ENCODE results near the gene EWSR1.
A peak's percentile ranks its signal among the peaks of the same experiment; 100 is the strongest.

EWSR1 gene

DNA sequence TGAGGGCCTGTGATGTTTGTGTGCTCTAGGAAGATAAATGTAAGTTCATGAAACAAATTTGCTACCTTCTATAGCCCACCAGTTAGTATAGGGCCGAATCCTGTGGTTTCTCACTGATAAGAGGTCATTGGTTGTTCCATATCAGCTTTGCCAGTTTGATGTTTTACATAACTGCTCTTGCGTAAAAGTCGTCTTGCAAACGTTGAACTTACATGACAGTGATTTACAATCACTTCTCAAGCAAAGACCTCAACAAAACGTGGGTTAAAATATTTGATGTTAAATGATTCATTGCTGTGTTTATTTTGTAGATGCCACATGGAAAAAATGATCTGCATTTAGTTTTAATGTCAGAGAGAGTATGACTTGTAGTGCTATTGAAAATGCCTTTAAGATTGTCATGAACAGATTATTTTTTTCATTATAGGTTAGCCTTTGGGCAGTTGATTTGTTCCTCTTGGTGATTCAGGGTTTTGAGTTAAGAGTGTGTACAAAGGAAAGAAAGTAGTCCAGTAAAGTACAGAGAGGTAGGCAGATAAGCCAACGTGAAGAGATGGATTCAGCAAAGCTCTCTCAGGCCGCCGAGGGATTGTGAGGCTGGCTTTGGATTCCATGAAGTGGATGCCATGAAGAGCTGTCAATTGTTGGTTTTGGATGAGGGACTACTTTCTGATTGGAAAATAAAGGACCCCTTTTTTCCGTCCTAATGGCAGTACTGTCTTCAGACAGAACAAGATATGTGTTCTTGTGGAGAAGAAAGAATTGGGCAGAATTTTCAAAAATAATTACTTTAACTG lies 2.6 kb downstream of the EWSR1 start:
- DNase-seq, result no peak

DNA sequence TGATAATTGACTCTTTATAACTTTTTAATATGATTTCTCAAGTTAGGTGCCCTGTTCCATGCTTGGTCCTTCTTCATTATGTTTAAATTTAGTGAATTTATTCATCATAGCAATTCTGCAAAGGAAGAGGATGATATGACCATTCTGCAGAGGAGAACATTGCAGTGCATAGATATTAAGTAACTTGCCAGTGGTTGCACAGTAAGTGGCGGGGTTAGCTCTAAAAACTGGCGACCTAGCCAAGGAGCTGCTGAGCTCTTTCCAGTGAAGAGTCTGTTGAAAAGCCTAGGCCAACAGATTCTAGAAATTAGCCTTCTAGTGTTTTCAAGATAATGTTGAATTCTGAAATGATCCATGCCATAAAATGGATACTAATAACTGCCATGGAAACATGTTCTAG lies 4.6 kb downstream of the EWSR1 start:
- no peak for DNase-seq

DNA sequence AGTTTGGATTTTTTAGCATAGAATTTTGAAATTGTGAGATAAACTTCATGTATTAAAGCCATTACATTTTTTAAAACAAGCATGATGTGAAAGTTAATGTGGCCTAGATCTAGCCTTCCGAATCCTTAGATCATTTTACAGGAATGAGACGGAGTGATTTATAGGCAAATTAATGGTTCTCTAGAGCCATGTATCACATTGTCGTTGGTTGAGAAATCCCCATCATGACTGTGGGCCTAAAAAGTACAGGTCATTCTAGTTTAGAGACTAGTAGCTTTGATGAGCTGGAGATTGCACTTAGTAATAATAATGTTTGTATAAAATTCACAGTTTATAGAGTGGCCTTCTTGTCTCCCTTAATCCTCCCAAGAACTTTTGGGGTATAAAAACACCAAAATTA lies 7.1 kb downstream of the EWSR1 start:
- no peak for DNase-seq

DNA sequence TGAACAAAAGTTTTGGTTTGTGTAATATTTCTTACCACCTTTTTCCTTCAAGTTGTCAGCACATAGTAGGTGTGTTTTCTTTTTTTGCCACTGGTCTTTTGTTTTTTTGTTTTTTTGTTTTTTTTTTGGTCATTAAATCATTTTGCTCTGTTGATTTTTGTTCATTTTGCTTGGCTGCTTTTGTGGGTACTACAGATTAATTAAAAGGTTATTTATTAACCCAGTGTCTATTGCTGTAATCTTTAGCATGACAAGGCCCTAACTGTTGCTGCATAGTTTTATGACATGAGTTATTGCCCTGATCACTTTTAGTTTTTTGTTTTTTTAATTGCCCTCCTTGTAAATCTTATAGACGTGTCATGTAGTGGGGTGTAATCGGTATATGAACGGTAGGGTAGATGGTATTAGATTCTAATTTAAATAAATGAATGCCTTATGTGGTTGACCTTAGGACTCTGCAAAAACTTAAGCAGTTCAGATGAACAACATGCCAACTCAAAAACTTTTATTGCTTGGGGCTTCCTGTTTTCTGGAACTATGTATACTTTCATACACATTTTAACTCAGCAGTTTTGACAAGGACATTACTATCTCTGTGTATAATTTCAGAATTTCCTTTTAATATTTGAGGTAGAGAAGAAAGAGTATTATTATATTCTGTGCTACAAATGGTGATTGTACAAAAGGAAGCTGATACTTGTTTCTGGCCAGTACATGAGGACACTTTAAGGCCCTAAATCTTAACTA lies 7.9 kb downstream of the EWSR1 start:
- no peak for DNase-seq

DNA sequence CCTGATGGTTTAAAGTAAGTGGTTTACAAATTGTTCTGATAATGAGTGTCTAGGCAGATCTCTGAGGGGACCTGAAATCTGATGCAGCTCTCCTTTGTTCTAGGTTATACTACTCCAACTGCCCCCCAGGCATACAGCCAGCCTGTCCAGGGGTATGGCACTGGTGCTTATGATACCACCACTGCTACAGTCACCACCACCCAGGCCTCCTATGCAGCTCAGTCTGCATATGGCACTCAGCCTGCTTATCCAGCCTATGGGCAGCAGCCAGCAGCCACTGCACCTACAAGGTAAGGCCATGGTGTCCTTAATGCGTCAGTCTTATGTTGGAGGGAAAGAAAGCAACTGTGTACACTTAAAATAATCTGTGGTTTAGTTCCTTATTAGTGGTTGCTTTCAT lies 9.9 kb downstream of the EWSR1 start:
- DNase-seq, result no peak

DNA sequence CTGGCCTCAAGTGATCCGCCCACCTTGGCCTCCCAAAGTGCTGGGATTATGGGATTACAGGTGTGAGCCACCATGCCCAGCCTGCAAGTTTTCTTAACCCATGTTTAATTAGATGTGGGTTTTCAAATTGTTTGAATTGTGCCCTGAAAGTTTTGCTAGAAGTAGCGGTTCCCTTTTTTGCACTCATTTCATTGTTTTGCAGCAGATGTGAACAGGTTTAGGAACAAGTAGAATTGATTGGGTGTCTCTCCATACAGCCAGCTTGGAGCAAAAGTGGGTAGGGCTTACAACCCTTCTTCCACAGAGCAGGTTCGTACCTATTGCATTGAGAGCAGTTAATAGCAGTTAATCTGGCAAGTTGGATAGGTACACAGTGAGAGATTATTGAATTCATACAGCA lies 16.1 kb downstream of the EWSR1 start:
- no peak for DNase-seq

DNA sequence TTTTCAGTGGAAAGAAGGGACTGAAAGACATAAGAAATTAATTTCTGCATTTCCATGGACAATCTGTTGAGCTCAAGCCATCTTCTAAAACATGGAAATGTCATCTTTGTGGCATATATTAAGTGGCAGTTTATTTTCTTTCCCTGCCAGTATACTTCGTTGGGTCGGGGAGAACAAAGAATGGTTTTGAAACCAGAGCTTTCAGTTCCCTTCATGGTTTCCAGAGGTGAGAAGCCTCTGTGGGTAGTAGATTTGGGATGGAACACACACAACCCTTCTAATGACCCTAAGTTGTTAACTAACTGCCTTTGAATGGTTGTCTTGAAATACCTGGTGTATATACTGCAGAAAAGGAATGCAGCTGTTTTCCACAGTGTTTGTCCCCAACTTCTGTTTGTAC lies 20.8 kb downstream of the EWSR1 start:
- no peak for DNase-seq

DNA sequence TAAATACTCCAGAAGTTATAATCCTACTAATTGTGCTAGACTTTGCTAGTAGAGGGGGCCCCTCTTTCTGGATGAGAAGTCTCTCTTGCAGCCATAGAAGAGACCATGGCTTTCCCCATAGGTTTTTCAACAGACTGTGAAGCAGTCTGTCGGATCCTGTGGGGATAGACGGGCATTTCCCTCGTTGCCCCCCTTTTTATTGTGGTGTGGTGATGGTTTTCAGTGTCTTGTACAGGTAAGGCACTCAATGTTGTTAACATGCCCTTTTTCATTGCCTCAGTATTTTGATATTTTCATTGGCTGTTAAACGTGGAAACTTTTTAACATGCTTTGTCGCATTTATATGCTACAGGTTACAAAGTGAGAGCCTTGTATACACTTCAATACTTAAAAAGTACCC lies 22.0 kb downstream of the EWSR1 start:
- DNase-seq, result no peak

DNA sequence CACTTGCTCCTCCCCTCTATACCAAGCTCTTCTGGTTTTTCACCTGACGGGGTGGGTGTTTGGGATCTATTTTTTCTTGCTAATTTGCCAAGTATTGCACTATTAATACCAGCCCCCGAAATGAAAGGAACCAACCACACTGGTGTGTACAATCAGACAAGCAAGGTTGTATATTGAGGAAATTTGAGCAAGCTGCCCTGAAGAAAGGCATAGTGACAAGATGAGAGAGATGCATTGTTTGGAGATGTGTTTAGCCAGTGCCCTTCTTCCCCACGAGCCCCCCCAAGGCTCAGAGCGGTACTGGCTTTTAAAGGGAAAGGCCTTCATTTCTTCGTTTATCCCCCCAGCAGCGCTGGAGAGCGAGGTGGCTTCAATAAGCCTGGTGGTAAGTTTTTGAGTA lies 23.1 kb downstream of the EWSR1 start:
- no peak for DNase-seq

DNA sequence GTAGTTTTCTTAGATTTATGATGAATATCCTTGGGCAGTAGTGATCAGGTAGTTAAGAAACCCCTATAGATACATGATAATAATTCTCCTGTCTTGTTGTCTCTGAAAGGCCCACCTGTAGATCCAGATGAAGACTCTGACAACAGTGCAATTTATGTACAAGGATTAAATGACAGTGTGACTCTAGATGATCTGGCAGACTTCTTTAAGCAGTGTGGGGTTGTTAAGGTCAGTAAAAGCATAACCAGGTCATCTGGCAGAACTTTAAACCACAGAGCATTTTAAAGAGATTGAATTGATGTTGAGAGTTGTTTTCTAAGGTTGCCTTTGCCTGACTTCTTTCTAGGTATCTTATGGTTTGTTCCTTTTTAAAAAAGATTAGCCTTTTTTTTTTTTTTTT lies 24.3 kb downstream of the EWSR1 start:
- no peak for DNase-seq

DNA sequence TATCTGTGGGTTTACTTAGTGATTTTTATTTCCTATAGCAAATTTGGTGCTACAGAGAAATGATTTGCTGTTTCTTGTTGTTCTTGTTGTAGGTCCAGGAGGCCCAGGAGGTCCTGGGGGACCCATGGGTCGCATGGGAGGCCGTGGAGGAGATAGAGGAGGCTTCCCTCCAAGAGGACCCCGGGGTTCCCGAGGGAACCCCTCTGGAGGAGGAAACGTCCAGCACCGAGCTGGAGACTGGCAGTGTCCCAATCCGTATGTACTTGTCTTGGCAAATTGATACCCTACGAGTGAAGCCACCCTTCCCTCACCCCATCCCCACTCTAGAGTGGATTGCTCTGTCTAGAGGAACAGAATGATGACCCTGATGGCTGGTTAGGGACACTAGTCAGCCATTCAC lies 30.6 kb downstream of the EWSR1 start:
- DNase-seq, result no peak

DNA sequence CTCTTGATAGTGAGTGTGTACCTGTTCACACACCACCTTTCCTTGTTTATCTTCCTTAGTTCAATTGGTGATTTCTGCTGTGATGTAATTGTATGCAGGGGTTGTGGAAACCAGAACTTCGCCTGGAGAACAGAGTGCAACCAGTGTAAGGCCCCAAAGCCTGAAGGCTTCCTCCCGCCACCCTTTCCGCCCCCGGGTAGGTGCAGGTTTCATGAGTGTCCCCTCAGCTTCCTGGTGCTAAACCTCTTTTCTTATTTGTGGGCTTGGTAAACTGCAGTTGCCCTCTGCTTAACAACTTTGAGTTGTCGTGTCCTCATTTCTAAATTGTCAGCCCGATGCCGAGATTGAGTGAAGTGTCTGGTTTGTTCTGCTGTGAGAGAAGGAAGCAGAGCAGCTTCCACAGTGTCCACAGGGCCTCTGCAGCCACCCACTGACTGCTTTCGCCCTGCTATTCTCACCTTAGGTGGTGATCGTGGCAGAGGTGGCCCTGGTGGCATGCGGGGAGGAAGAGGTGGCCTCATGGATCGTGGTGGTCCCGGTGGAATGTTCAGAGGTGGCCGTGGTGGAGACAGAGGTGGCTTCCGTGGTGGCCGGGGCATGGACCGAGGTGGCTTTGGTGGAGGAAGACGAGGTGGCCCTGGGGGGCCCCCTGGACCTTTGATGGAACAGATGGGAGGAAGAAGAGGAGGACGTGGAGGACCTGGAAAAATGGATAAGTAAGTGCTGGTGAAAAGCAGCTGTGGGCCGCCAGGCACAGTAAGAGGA lies 31.2 kb downstream of the EWSR1 start:
- no peak for DNase-seq

DNA sequence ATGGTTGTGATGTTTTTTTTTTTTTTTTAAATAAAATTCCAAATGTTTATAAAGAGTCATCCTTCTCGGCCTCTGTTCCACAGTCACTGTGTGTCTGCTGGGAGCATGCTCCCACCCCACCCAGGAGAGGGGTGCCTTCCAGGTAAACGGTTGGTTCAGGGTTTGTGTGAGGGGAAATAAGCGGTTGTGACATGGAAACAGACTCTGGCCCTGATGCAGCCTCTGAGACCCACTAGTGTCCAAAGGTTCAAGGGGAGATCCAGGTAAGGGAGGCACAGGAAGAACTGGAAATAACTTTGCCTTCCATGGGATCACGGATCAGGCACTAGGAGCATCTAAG lies 32.4 kb downstream of the EWSR1 start:
- no peak for DNase-seq

DNA sequence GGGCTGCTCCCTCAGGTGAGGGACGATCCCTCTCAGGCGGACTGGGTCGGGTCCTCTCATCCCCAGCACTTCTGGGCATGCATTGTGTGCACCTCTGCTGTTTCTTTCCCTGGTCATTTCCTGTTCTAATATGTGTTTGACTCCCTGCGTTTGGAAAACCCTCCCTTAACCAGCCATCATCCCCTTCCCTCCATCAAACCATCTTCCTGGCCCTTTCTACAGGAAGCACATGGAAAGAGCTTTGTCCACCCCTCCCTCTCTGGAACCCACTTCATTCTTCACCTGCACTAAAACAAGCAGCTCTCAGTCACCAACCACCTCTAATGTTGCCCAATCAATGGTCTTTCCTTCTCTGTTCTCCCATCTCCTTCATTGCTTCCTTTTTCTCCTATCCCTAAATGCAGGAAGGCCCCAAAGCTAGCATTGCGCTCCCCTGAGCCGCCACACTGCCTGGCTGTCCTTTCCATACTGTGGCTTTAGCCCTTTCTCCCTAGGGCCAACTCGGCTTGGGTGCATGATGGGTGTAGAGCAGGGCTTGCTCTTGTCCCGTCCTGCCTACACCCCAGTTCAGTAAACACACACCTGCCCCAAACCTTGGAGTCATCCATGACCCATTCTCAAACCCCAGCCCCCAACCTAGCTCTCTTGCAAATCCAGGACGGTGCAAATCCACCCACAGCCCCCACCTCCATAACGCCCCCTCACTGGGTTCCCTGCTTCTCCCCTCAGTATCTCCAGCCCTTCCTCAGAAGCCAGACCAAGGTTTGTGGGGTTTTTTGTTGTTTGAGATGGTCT lies 32.9 kb downstream of the EWSR1 start:
- DNase-seq, result no peak

DNA sequence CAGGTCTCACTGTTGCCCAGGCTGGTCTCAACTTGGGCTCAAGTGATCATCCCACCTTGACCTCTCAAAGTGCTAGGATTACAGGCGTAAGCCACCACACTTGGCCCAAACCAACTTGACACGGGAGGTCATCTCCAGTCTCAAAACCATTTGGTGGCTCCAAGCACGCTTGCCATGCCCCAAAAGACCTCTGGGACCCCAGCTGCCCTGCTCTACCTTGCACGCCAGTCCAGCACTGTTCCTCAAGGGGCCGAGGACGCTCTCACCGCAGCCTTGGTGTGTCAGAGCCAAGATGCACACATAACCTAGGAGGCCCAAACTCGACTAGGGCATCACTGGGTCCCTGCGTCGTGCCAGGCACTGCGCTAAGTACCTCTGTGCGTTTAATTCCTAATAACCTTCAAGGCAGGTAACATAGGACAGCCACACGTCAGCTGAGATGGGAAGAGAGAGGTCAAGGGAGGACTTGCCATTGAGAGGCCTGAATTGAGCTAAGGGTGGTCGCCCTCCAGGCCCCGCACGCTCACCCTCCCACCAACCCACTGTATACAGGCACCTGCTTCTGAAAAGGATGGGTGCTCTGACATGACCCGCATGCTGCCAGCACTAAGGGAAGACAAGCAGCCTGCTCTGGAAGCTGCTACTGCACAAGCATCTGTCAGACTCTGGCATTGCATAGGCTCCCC lies 33.8 kb downstream of the EWSR1 start:
- DNase-seq, result no peak

DNA sequence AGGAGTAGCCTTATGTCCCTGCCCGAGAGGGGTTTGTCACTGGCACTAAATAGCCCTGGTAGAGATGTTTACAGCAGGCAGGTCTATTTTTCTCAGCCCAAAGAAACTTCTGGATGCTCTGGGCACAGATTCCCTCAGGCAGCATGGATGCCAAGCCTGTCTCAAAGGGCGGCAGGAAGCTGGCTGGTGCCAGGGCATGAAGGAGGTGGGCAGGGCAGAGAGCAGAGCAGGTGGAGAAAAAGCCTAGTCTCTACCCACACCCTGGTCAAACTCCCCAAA lies 34.3 kb downstream of the EWSR1 start:
- no peak for DNase-seq

DNA sequence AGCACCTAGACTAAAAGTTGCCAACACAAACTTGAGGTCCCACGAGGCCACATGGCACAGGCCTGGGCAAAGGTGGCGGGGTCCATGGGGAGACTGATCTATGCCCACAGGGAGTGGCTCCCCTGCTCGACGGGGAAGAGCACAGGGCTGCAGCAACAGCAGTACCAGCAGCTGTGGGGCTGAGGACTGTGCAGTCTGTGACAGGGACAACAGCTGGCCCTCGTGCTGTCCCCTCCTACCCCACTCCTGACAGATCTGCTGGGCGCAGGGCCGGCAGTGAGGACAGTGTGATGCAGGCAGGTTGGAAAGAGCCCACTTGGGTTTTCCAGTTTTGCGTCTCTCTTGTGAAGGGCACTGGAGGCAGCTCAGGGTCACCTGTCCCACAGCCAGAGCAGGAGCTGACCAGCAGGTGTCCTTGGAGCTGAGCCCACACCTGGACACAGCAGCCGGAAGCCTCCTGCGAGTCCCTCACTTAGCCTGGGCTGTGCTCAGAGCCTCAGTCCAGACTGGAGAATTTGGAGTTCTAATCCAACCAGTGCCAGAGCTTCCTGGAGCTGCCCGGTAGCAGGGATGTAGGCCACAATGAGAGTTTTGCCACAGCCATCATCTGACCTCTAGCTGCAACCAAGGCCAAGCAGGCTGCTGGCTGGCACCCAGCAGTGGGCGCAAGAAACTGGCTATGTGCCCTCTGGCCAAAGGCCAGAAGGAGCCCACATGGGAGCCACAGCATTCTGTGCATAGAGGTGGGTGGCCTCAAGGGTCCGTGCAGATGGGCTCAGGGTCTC lies 34.8 kb downstream of the EWSR1 start:
- no peak for DNase-seq

DNA sequence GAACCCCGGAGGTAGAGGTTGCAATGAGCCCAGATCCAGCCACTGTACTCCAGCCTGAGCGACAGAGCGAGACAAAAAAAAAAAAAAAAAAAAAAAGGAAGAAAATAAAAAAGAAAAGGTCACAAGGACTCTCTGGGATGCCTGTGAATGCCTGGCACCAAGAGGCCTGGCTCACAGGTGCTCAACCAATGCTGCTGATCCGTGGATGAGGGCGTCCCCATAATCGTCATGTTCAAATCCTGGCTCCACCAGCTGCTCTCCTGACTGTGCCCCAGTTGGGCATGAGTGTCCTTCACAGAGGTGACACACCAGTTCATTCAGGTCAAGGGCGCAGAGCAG lies 37.7 kb downstream of the EWSR1 start:
- DNase-seq, result no peak

DNA sequence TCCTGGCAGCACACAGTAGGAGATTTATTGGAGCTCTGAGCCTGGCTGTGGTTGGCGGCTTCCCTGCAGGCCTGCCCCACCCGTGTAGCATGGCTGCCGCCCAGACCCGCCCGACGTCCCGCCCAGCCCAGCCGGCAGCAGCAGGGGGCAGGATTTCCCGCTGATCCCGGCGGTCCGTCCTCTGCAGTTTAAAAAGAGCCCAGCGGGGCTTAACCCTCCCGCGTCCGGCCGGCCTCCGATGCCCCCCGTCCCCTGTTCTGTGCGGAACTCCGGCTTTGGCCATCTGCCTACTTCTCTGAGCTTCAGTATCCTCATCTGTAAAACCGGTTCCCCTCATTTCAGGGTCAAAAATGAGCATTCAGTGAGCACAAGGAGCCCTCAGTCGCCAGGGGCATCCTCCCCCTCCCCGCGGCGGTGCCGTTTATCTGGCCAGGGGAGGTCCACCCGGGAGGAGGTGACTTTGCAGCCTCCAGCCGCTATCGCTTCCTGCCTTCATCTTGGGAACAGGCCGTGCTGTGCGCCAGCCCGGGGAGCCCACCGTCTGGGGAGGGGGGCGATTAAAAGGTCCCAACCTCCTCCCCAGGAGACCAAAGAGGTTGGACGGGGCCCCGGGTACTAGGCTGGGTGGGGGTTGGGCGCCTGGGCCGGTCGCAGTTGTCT lies 38.2 kb downstream of the EWSR1 start, which contains the start of gene GAS2L1:
GAS2L1 (plus strand) TSS at position 476 of the 660 bp plus-strand sequence. CDS start 1,456 bp downstream, outside the sequence.
- DNase-seq, result peak; percentile 75

DNA sequence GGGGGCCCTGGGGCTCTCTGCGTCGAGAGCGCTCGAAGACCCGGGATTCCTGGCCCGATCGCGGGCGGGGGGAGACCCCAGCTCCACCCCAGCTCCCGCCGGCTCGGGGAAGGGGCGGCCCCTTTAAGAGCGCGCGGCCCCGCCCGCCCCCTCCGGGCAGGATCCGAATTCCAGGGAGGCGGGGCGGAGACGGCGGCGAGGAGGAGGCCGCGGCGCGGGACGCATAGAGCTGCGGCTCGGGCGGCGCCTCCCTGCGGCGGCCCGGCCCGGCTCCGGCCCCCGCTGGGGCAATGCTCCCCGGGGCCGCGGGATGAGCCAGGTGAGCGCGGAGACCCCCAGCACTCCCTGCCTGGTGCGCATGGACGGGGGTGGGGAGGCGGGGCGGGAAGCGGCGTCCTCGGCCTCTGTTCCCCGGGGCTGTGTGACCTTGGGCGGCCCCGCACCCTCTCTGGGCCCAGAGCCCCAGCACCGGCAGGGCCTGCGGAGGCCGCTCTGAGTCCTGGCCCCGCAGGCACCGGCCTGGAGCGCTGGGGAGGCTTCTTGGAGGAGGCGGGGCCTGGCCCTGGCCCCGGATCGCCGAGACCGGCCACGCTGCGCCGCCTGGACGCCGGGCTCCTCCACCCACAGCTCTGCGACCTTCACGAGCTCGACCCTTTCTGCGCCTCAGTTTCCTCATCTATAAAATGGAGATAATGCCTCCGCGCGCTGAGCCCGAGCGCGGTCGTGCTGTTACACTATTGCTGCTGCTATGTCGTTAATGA lies 38.9 kb downstream of the EWSR1 start:
- DNase-seq, result peak; percentile 72
